CD4-positive, alpha-beta memory T cell (primary cell): Measurements from ENCODE around the gene TFAM. TPM values are rescaled to one million over a fixed set of nuclear protein-coding genes. Genes with fewer than 3 reads are reported as not detected.
A peak's percentile ranks its signal among the peaks of the same experiment; 100 is the strongest.

ENCODE experiments used
- CTCF ChIA-PET: fragments of 350-600 bp; sonication (Branson Sonifier 250); formaldehyde crosslinking; loops from one replicate; lab custom pipeline; 2021; ENCODE audit warnings: inconsistent platforms; ENCODE audit not compliant: partially characterized antibody; lab: Charles Lee
- POLR2A ChIA-PET: fragments of 350-600 bp; sonication (Branson Sonifier 250); formaldehyde crosslinking; loops from one replicate; lab custom pipeline; 2021; ENCODE audit not compliant: partially characterized antibody; lab: Charles Lee
- DNase-seq, 5 donors: peaks; one replicate each; pipeline versions ENCODE4 v3.0.0 to v3.0.0-alpha.2; 2020 to 2022; ENCODE audit warnings: mixed read lengths in 1 of 5
- H3K27ac ChIP-seq: one replicate; pipeline ENCODE4 v1.7.0; 2013; ENCODE audit warnings: low read depth, low read length
- H3K27me3 ChIP-seq: 2 replicates; pipeline ENCODE4 v1.7.0; 2013; ENCODE audit warnings: mild to moderate bottlenecking, low read length, moderate library complexity; ENCODE audit not compliant: insufficient read depth
- H3K36me3 ChIP-seq: 2 replicates; pipeline ENCODE4 v1.7.0; 2013; ENCODE audit warnings: mild to moderate bottlenecking, low read length, moderate library complexity; ENCODE audit not compliant: insufficient read depth
- H3K4me1 ChIP-seq: 2 replicates; pipeline ENCODE4 v1.7.0; 2013; ENCODE audit warnings: mild to moderate bottlenecking, low read length, moderate library complexity; ENCODE audit not compliant: insufficient read depth
- H3K4me3 ChIP-seq, 2 donors: one replicate each; pipeline ENCODE4 v1.7.0; 2013; ENCODE audit warnings: low read length in 2 of 2, mild to moderate bottlenecking in 1 of 2
- H3K9me3 ChIP-seq, 2 donors: one replicate each; pipeline ENCODE4 v1.7.0; 2013; ENCODE audit warnings: low read length in 2 of 2, control low read depth in 1 of 2; ENCODE audit not compliant: control insufficient read depth in 1 of 2
- H3K27ac Mint-ChIP-seq, 7 donors: one replicate each; pipeline ENCODE4 v1.8.0; 2020 to 2021; ENCODE audit warnings: mixed read lengths in 7 of 7, mild to moderate bottlenecking in 6 of 7, inconsistent platforms in 3 of 7, moderate library complexity in 3 of 7
- H3K27me3 Mint-ChIP-seq, 2 donors: one replicate each; pipeline ENCODE4 v1.8.0; 2020 to 2021; ENCODE audit warnings: mixed read lengths in 2 of 2
- H3K36me3 Mint-ChIP-seq, 2 donors: one replicate each; pipeline ENCODE4 v1.8.0; 2020 to 2021; ENCODE audit warnings: mixed read lengths in 2 of 2, inconsistent platforms in 1 of 2, mild to moderate bottlenecking in 1 of 2
- H3K4me1 Mint-ChIP-seq, 4 donors: one replicate each; pipeline ENCODE4 v1.8.0; 2020 to 2021; ENCODE audit warnings: mixed read lengths in 4 of 4, mild to moderate bottlenecking in 1 of 4
- H3K4me3 Mint-ChIP-seq, 8 donors: one replicate each; pipeline ENCODE4 v1.8.0; 2020 to 2021; ENCODE audit warnings: mixed read lengths in 8 of 8, mild to moderate bottlenecking in 7 of 8, moderate library complexity in 6 of 8, inconsistent platforms in 3 of 8
- H3K9me3 Mint-ChIP-seq, 8 donors: one replicate each; pipeline ENCODE4 v1.8.0; 2020 to 2021; ENCODE audit warnings: mixed read lengths in 8 of 8, mild to moderate bottlenecking in 5 of 8, inconsistent platforms in 3 of 8, moderate library complexity in 1 of 8
- intact Hi-C: fragments of 100-400 bp; cut with micrococcal nuclease; formaldehyde crosslinking; loops from one replicate; pipeline ENCODE4 v1.15.1; 2023
- polyA plus RNA-seq, 2 donors: library from polyadenylated mRNA; unstranded; fragments of 300-500 nt; fragmentation: Illumina TruSeq; gene quantifications; one replicate each; pipeline ENCODE4 v1.2.3, GENCODE V29; 2021
- total RNA-seq, 2 experiments: library from RNA; stranded (reverse); gene quantifications; one replicate each; pipeline ENCODE4 v1.2.3, GENCODE V29; 2021

Gene TFAM
- total and polyA plus RNA-seq, 4 experiments from 2014 or later = 28.5 to 52.1 (median 44.1) TPM

- Histone ChIP-seq H3K4me3 (no peak overlapping the region), H3K27ac (no peak overlapping the region), H3K4me1 (no peaks in the 10 kb centered on the region), H3K27me3 (no peaks in the 10 kb centered on the region), H3K36me3 (no peaks in the 10 kb centered on the region), H3K9me3 (no peaks in the 10 kb centered on the region)
- DNase-seq = no peak
- H3K27ac Mint-ChIP-seq = no peak overlapping the region
- peaks cover 0 to under 1% of the 10 kb centered on the region in 2 donors for H3K36me3 Mint-ChIP-seq
- CTCF ChIA-PET = interaction anchor here (0.8 kb wide), 1 partner anchor 14 kb away, joined by 3 read pairs; no protein-coding TSS in a partner anchor
- H3K9me3 Mint-ChIP-seq = peaks cover 0 to 1% (median 0%) of the 10 kb centered on the region in 8 donors
- no peaks in the 10 kb centered on the region for H3K4me1 Mint-ChIP-seq
- intact Hi-C loops = no loop called here
- no peaks in the 10 kb centered on the region for H3K27me3 Mint-ChIP-seq
- H3K4me3 Mint-ChIP-seq = no peak overlapping the region
- POLR2A ChIA-PET = interaction anchor here (1.2 kb wide), 1 partner anchor 8 kb away, joined by 3 read pairs; no protein-coding TSS in a partner anchor
These were observed 12.4 kb upstream of the TFAM start for GRCh38 chr10:58372607-58373441.

- no peak for DNase-seq
- Mint-ChIP-seq H3K27ac (peak overlapping the region in 3 of 7 donors; percentile 1 to 26 (median 6)), H3K4me3 (no peak overlapping the region), H3K36me3 (no peaks in the 10 kb centered on the region), H3K27me3 (no peaks in the 10 kb centered on the region), H3K9me3 (peaks cover 0 to 1% (median 0%) of the 10 kb centered on the region in 8 donors), H3K4me1 (no peaks in the 10 kb centered on the region)
- no peaks in the 10 kb centered on the region for H3K4me1 ChIP-seq
- CTCF ChIA-PET = interaction anchor here (0.8 kb wide), 1 partner anchor 14 kb away, joined by 3 read pairs; no protein-coding TSS in a partner anchor
- POLR2A ChIA-PET = interaction anchor here (1.2 kb wide), 1 partner anchor 9 kb away, joined by 3 read pairs; no protein-coding TSS in a partner anchor
- H3K9me3 ChIP-seq = no peaks in the 10 kb centered on the region
- H3K27me3 ChIP-seq = no peaks in the 10 kb centered on the region
- no peaks in the 10 kb centered on the region for H3K36me3 ChIP-seq
- intact Hi-C loops = no loop called here
- no peak overlapping the region for H3K4me3 ChIP-seq
- H3K27ac ChIP-seq = no peak overlapping the region
These were observed 11.8 kb upstream of the TFAM start for GRCh38 chr10:58373442-58373827.

- intact Hi-C loops = no loop called here
- Mint-ChIP-seq H3K4me1 (peaks cover 24 to 47% (median 31%) of the 10 kb centered on the region in 4 donors), H3K9me3 (no peaks in the 10 kb centered on the region), H3K36me3 (peaks cover 0 to 13% of the 10 kb centered on the region in 2 donors), H3K4me3 (no peak overlapping the region), H3K27me3 (peaks cover 0 to 1% of the 10 kb centered on the region in 2 donors), H3K27ac (peak overlapping the region in 1 of 7 donors; percentile 43)
- Histone ChIP-seq H3K4me3 (no peak overlapping the region), H3K9me3 (no peaks in the 10 kb centered on the region), H3K4me1 (peaks cover 37% of the 10 kb centered on the region), H3K27me3 (no peaks in the 10 kb centered on the region), H3K27ac (no peak overlapping the region), H3K36me3 (no peaks in the 10 kb centered on the region)
- no peak for DNase-seq
- POLR2A ChIA-PET = no interaction called here
- CTCF ChIA-PET = interaction anchor here (1.2 kb wide), 1 partner anchor 83 kb away, joined by 4 read pairs; no protein-coding TSS in a partner anchor
These were observed 2.7 kb upstream of the TFAM start for GRCh38 chr10:58382489-58382995.

GRCh38 chr10:58384095-58384494, 1.1 kb upstream of the TFAM start:
- Histone ChIP-seq H3K4me3 (peak overlapping the region in 1 of 2 donors; percentile 96), H3K4me1 (peaks cover 41% of the 10 kb centered on the region), H3K36me3 (peaks cover 8% of the 10 kb centered on the region), H3K27me3 (no peaks in the 10 kb centered on the region), H3K9me3 (no peaks in the 10 kb centered on the region), H3K27ac (peak overlapping the region; percentile 74)
- POLR2A ChIA-PET = interaction anchor here (0.9 to 3.3 kb wide), 7 partner anchors 12 to 117 kb away, joined by 3 to 29 read pairs (median 5); partner anchors contain the start of genes CISD1, IPMK and UBE2D1
- Mint-ChIP-seq H3K27ac (peak overlapping the region; percentile 92 to 98 (median 96)), H3K9me3 (no peaks in the 10 kb centered on the region), H3K27me3 (peaks cover 0 to 1% of the 10 kb centered on the region in 2 donors), H3K4me3 (peak overlapping the region; percentile 90 to 99 (median 98)), H3K4me1 (peaks cover 25 to 47% (median 32%) of the 10 kb centered on the region in 4 donors), H3K36me3 (peaks cover 5 to 25% of the 10 kb centered on the region in 2 donors)
- CTCF ChIA-PET = interaction anchor here (0.7 to 1.8 kb wide), 11 partner anchors 12 to 116 kb away, joined by 3 to 19 read pairs (median 4); partner anchors contain the start of genes CISD1 and IPMK
- intact Hi-C loops = loop anchor here (1.0 to 2.0 kb wide), 3 partner anchors 50 to 1523 kb away; partner anchors contain the start of gene CCDC6
- DNase-seq = peak; percentile 57 to 76 (median 70)

GRCh38 chr10:58384544-58384998, 639 bp upstream of the TFAM start:
- peaks cover 8 to 30% of the 10 kb centered on the region in 2 donors for H3K36me3 Mint-ChIP-seq
- Histone ChIP-seq H3K4me3 (peak overlapping the region; percentile 89 to 96), H3K36me3 (peaks cover 12% of the 10 kb centered on the region), H3K27ac (peak overlapping the region; percentile 74), H3K9me3 (no peaks in the 10 kb centered on the region), H3K4me1 (peaks cover 42% of the 10 kb centered on the region), H3K27me3 (no peaks in the 10 kb centered on the region)
- no peaks in the 10 kb centered on the region for H3K9me3 Mint-ChIP-seq
- ChIA-PET POLR2A (interaction anchor here (0.9 to 3.3 kb wide), 8 partner anchors 10 to 118 kb away, joined by 3 to 29 read pairs (median 5); partner anchors contain the start of genes CISD1, IPMK and UBE2D1), CTCF (interaction anchor here (0.7 to 1.8 kb wide), 13 partner anchors 13 to 117 kb away, joined by 3 to 19 read pairs (median 4); partner anchors contain the start of genes CISD1 and IPMK)
- peak overlapping the region; percentile 90 to 99 (median 98) for H3K4me3 Mint-ChIP-seq
- peaks cover 0 to 1% of the 10 kb centered on the region in 2 donors for H3K27me3 Mint-ChIP-seq
- intact Hi-C loops = loop anchor here (1.0 to 2.0 kb wide), 3 partner anchors 50 to 1522 kb away; partner anchors contain the start of gene CCDC6
- peaks cover 25 to 51% (median 34%) of the 10 kb centered on the region in 4 donors for H3K4me1 Mint-ChIP-seq
- DNase-seq = peak in 1 of 5 donors; percentile 41
- H3K27ac Mint-ChIP-seq = peak overlapping the region; percentile 92 to 98 (median 96)

GRCh38 chr10:58385784-58386112, 538 bp downstream of the TFAM start:
- Mint-ChIP-seq H3K4me1 (peaks cover 29 to 60% (median 41%) of the 10 kb centered on the region in 4 donors), H3K36me3 (peaks cover 17 to 39% of the 10 kb centered on the region in 2 donors), H3K27ac (peak overlapping the region; percentile 92 to 98 (median 96)), H3K9me3 (no peaks in the 10 kb centered on the region), H3K27me3 (peaks cover 0 to 1% of the 10 kb centered on the region in 2 donors), H3K4me3 (peak overlapping the region; percentile 90 to 99 (median 98))
- H3K27ac ChIP-seq = peak overlapping the region; percentile 74
- H3K4me1 ChIP-seq = peaks cover 48% of the 10 kb centered on the region
- POLR2A ChIA-PET = interaction anchor here (0.9 to 3.3 kb wide), 4 partner anchors 8 to 117 kb away, joined by 3 to 29 read pairs (median 7); partner anchors contain the start of genes CISD1, IPMK and UBE2D1
- CTCF ChIA-PET = interaction anchor here (1.3 to 2.6 kb wide), 2 partner anchors 70 to 86 kb away, joined by 4 to 15 read pairs; no protein-coding TSS in a partner anchor
- peak overlapping the region; percentile 89 to 96 for H3K4me3 ChIP-seq
- no peaks in the 10 kb centered on the region for H3K27me3 ChIP-seq
- no peaks in the 10 kb centered on the region for H3K9me3 ChIP-seq
- H3K36me3 ChIP-seq = peaks cover 24% of the 10 kb centered on the region
- intact Hi-C loops = loop anchor here (1.0 to 2.0 kb wide), 4 partner anchors 86 to 1521 kb away; partner anchors contain the start of genes CCDC6 and IPMK
- peak in 3 of 5 donors; percentile 2 to 37 (median 5) for DNase-seq
